T-cell (primary cell): ENCODE measurements around the gene RESF1. TPM values are rescaled to one million over a fixed set of nuclear protein-coding genes. Genes with fewer than 3 reads are reported as not detected.

ENCODE experiments used
- total RNA-seq, 35 experiments: library from RNA in 6 of 35; stranded (reverse) in 6 of 35; fragments of 120-200 nt in 1 of 35; gene quantifications; one replicate each; pipeline versions ENCODE4 v1.2.1 to v1.2.4 and lab custom pipeline; 2013 to 2026

The RESF1 gene
- total RNA-seq, 5 donors from 2014 or later (not counting 1 experiment from before 2014, with no cell fraction given) = 196 to 351 (median 265) TPM

Other genes starting within 250 kb of the RESF1 start
- 10 to 100 TPM in 4 of 5 donors, 1 to 10 TPM in 1; 8.4 to 13.6 (median 12.2) TPM for gene AMN1, start 230.4 kb upstream of the RESF1 start, total RNA-seq
- gene BICD1, start 147.4 kb downstream of the RESF1 start, total RNA-seq = 10 to 100 TPM; 17.2 to 19.6 (median 19.1) TPM